ENCODE measurements around the gene DPP3.

The DPP3 gene

DNA sequence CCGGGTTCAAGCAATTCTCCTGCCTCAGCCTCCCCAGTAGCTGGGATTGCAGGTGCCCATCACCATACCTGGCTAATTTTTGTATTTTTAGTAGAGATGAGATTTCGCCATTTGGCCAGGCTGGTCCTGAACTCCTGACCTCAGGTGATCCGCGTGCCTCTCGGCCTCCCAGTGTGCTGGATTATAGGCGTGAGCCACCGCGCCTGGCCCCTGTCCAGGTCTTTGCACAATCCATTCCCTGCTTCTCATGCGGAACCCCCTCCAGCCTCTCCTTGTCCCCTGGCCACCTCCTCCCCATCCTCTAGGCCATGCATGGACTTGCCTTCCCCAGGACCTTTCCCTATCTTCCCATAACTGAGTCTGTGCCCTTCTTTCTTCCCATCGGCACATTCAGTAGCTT, 8.7 kb downstream of the DPP3 start:
- no peaks in the 10 kb centered on the region for H4K20me1 ChIP-seq (ENCODE audit: insufficient read depth, low read length)
- H3K79me2 ChIP-seq (ENCODE audit: low read length): no peaks in the 10 kb centered on the region
- no peak for DNase-seq
- no peaks in the 10 kb centered on the region for H3F3A ChIP-seq (ENCODE audit: insufficient read depth, low read length)
- H3K27me3 ChIP-seq (replicated peaks; ENCODE audit: insufficient read depth, low read length): no peaks in the 10 kb centered on the region
- no peaks in the 10 kb centered on the region for H3K9me3 ChIP-seq (replicated peaks; ENCODE audit: insufficient read depth, low read length)
- H3K4me2 ChIP-seq (ENCODE audit: low read depth, low read length): no peak overlapping the region
- no peak overlapping the region for H3K27ac ChIP-seq (ENCODE audit: low read length)
- no peaks in the 10 kb centered on the region for H3K4me1 ChIP-seq (ENCODE audit: low read length)
- H3K36me3 ChIP-seq (replicated peaks; ENCODE audit: insufficient read depth, low read length): no peaks in the 10 kb centered on the region
- TF ChIP-seq EZH2 (optimal IDR thresholded peaks at IDR 0.05; ENCODE audit: low read depth, low read length) (no peak), EZH2phosphoT487 (IDR thresholded peaks at IDR 0.05; ENCODE audit: low read length) (no peak)
- TF ChIP-seq, protein P1, sequence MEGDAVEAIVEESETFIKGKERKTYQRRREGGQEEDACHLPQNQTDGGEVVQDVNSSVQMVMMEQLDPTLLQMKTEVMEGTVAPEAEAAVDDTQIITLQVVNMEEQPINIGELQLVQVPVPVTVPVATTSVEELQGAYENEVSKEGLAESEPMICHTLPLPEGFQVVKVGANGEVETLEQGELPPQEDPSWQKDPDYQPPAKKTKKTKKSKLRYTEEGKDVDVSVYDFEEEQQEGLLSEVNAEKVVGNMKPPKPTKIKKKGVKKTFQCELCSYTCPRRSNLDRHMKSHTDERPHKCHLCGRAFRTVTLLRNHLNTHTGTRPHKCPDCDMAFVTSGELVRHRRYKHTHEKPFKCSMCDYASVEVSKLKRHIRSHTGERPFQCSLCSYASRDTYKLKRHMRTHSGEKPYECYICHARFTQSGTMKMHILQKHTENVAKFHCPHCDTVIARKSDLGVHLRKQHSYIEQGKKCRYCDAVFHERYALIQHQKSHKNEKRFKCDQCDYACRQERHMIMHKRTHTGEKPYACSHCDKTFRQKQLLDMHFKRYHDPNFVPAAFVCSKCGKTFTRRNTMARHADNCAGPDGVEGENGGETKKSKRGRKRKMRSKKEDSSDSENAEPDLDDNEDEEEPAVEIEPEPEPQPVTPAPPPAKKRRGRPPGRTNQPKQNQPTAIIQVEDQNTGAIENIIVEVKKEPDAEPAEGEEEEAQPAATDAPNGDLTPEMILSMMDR (IDR thresholded peaks at IDR 0.05; ENCODE audit: low read length): no peak
- H3K4me3 ChIP-seq (ENCODE audit: low read length): no peak overlapping the region
- H2AFZ ChIP-seq (ENCODE audit: low read length): no peak overlapping the region
- H3K9me2 ChIP-seq (replicated peaks; ENCODE audit: insufficient read depth, low read length): no peaks in the 10 kb centered on the region
- H3K9ac ChIP-seq (ENCODE audit: low read length): no peak overlapping the region

DNA sequence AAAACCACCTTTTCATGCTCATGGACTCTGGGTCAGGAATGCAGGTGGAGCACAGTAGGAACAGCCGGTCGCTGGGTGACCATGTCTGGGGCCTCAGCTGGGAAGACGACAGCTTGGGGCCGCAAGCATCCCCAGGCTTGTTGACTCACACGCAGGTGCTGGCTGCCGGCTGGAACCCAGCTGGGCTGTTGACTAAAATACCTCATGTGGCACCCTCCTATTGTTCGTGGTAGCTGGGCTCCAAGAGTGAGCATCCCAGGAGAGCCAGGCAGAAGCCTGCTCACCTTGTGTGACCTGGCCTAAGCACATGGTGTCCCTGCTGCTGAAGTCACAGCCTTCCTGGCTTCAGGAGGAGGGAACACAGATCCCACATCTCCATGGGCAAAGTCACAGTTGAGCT, 9.4 kb downstream of the DPP3 start:
- no peak overlapping the region for H3K4me3 ChIP-seq (ENCODE audit: low read length)
- H3K4me2 ChIP-seq (ENCODE audit: low read depth, low read length): no peak overlapping the region
- no peak overlapping the region for H2AFZ ChIP-seq (ENCODE audit: low read length)
- TF ChIP-seq, protein P1 (IDR thresholded peaks at IDR 0.05; ENCODE audit: low read length): no peak
- no peak for TF ChIP-seq EZH2 (optimal IDR thresholded peaks at IDR 0.05; ENCODE audit: low read depth, low read length)
- TF ChIP-seq EZH2phosphoT487 (IDR thresholded peaks at IDR 0.05; ENCODE audit: low read length): no peak
- no peaks in the 10 kb centered on the region for H3K27me3 ChIP-seq (replicated peaks; ENCODE audit: insufficient read depth, low read length)
- H3K9me2 ChIP-seq (replicated peaks; ENCODE audit: insufficient read depth, low read length): no peaks in the 10 kb centered on the region
- H3F3A ChIP-seq (ENCODE audit: insufficient read depth, low read length): no peaks in the 10 kb centered on the region
- H3K79me2 ChIP-seq (ENCODE audit: low read length): no peaks in the 10 kb centered on the region
- no peaks in the 10 kb centered on the region for H3K4me1 ChIP-seq (ENCODE audit: low read length)
- no peak for DNase-seq
- H3K36me3 ChIP-seq (replicated peaks; ENCODE audit: insufficient read depth, low read length): no peaks in the 10 kb centered on the region
- no peak overlapping the region for H3K27ac ChIP-seq (ENCODE audit: low read length)
- no peaks in the 10 kb centered on the region for H4K20me1 ChIP-seq (ENCODE audit: insufficient read depth, low read length)
- no peak overlapping the region for H3K9ac ChIP-seq (ENCODE audit: low read length)
- no peaks in the 10 kb centered on the region for H3K9me3 ChIP-seq (replicated peaks; ENCODE audit: insufficient read depth, low read length)

DNA sequence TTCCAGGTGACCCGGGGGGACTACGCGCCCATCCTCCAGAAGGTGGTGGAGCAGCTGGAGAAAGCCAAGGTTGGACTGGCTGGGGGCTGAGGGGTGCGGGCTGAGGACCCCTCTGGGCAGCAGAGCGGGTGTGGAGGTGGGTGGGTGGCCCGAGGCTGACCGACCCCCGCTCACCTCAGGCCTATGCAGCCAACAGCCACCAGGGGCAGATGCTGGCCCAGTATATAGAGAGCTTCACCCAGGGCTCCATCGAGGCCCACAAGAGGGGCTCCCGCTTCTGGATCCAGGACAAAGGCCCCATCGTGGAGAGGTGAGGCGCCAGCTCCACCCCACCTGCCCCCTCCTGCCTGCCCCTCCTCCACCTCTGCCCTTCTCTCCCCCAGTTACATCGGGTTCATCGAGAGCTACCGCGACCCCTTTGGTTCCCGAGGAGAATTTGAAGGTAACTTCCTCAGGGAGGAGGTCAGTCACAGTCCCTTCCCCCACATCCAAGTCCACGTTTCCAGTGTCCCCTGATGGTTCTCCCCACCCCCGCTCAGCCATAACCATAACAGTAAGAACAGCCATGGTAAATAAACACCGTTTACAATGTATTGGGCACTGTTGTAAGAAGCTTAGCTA, 11.2 kb downstream of the DPP3 start:
- H4K20me1 ChIP-seq (ENCODE audit: insufficient read depth, low read length): no peaks in the 10 kb centered on the region
- H3K9me2 ChIP-seq (replicated peaks; ENCODE audit: insufficient read depth, low read length): no peaks in the 10 kb centered on the region
- no peaks in the 10 kb centered on the region for H3K4me1 ChIP-seq (ENCODE audit: low read length)
- H3F3A ChIP-seq (ENCODE audit: insufficient read depth, low read length): no peaks in the 10 kb centered on the region
- no peak overlapping the region for H3K4me2 ChIP-seq (ENCODE audit: low read depth, low read length)
- no peaks in the 10 kb centered on the region for H3K27me3 ChIP-seq (replicated peaks; ENCODE audit: insufficient read depth, low read length)
- TF ChIP-seq, protein P1 (IDR thresholded peaks at IDR 0.05; ENCODE audit: low read length): peak; percentile 30
- TF ChIP-seq EZH2 (optimal IDR thresholded peaks at IDR 0.05; ENCODE audit: low read depth, low read length): no peak
- TF ChIP-seq EZH2phosphoT487 (IDR thresholded peaks at IDR 0.05; ENCODE audit: low read length): no peak
- no peaks in the 10 kb centered on the region for H3K9me3 ChIP-seq (replicated peaks; ENCODE audit: insufficient read depth, low read length)
- H3K9ac ChIP-seq (ENCODE audit: low read length): no peak overlapping the region
- no peaks in the 10 kb centered on the region for H3K36me3 ChIP-seq (replicated peaks; ENCODE audit: insufficient read depth, low read length)
- H3K27ac ChIP-seq (ENCODE audit: low read length): no peak overlapping the region
- DNase-seq: no peak
- no peak overlapping the region for H2AFZ ChIP-seq (ENCODE audit: low read length)
- H3K4me3 ChIP-seq (ENCODE audit: low read length): no peak overlapping the region
- no peaks in the 10 kb centered on the region for H3K79me2 ChIP-seq (ENCODE audit: low read length)
